Upper lobe of left lung (tissue), 6 donors: ENCODE data around the gene UIMC1. TPM values are rescaled to one million over a fixed set of nuclear protein-coding genes. Genes with fewer than 3 reads are reported as not detected.

Experiments
- ATAC-seq, 2 donors: fragments of 200-7000 bp; cut with Tn5 transposase; one replicate each; pipeline ENCODE4 v1.9.1; 2022; ENCODE audit warnings: mild to moderate bottlenecking in 2 of 2, moderate library complexity in 2 of 2; ENCODE audit not compliant: low FRiP score in 2 of 2
- DNase-seq, 2 donors: peaks; one replicate each; pipeline ENCODE4 v3.0.0-alpha.2; 2019 to 2020
- H3K27ac ChIP-seq, 4 donors: fragments of 200-600 bp; sonication (generic); one replicate each; pipeline ENCODE4 v1.5.1; 2016 to 2019
- H3K27me3 ChIP-seq, 4 donors: fragments of 200-600 bp; sonication (generic); one replicate each; pipeline ENCODE4 v1.5.1; 2017 to 2019
- H3K36me3 ChIP-seq, 4 donors: fragments of 200-600 bp; sonication (generic); one replicate each; pipeline ENCODE4 v1.5.1; 2016 to 2019
- H3K4me1 ChIP-seq, 4 donors: fragments of 200-600 bp; sonication (generic); one replicate each; pipeline ENCODE4 v1.5.1; 2018 to 2019
- H3K4me3 ChIP-seq, 4 donors: fragments of 200-600 bp; sonication (generic); one replicate each; pipeline ENCODE4 v1.5.1; 2017 to 2019; ENCODE audit warnings: mild to moderate bottlenecking in 2 of 4, moderate library complexity in 1 of 4
- H3K9me3 ChIP-seq, 4 donors: fragments of 200-600 bp; sonication (generic); one replicate each; pipeline ENCODE4 v1.5.1; 2018 to 2019
- CTCF ChIP-seq, 6 experiments: fragments of 450-650 bp in 4 of 6; fragments of 200-600 bp in 2 of 6; sonication (generic) in 2 of 6; IDR thresholded peaks; one replicate each; pipeline ENCODE4 v1.5.1; 2016 to 2019; ENCODE audit warnings: antibody characterized with exemption in 6 of 6
- EP300 ChIP-seq, 4 donors: sonication (generic); formaldehyde crosslinking; IDR thresholded peaks; one replicate each; pipeline ENCODE4 v1.5.1; 2017; ENCODE audit warnings: antibody characterized with exemption in 4 of 4, control low read depth in 2 of 4
- POLR2A ChIP-seq, 4 donors: fragments of 450-650 bp; IDR thresholded peaks; one replicate each; pipeline ENCODE4 v1.5.1; 2016 to 2017; ENCODE audit warnings: antibody characterized with exemption in 4 of 4, mild to moderate bottlenecking in 2 of 4
- POLR2AphosphoS5 ChIP-seq, 2 donors: sonication (generic); formaldehyde crosslinking; IDR thresholded peaks; one replicate each; pipeline ENCODE4 v1.5.1; 2017; ENCODE audit warnings: antibody characterized with exemption in 2 of 2
- WGBS, 2 donors: methylation state at CpG; one replicate each; pipeline ENCODE4 v1.1.5; 2017 to 2018; 5-methylcytosine and 5-hydroxymethylcytosine counted together
- total RNA-seq, 6 donors: library from RNA; depleted of rRNA in 4 of 6; stranded (reverse); fragments of >200 nt in 4 of 6; gene quantifications; one replicate each; pipeline versions ENCODE4 v1.1.0 to v1.2.1, GENCODE V29; 2016 to 2021
- donor health status: DM: no; HTN: no; CAD: no; lungs with moderate emphysema.
- donor health status: DM: no; HTN: yes; CAD: no; lungs with severe emphysema.

UIMC1 gene
- total RNA-seq, 6 donors from 2014 or later = 26.7 to 87.0 (median 37.9) TPM

- TF ChIP-seq POLR2AphosphoS5 (IDR thresholded peaks at IDR 0.05) (no peak), POLR2A (IDR thresholded peaks at IDR 0.05) (no peak), CTCF (IDR thresholded peaks at IDR 0.05) (no peak)
- 76 to 80% methylated on average over 5 to 7 of the region's 7 CpGs for WGBS, 2 donors
- H3K27me3 ChIP-seq = no peaks in the 10 kb centered on the region
- no peak for ATAC-seq
- peaks cover 20 to 33% (median 28%) of the 10 kb centered on the region in 4 donors for H3K36me3 ChIP-seq
- H3K27ac ChIP-seq = peak overlapping the region; percentile 41 to 83 (median 78)
- DNase-seq = no peak
- no peak overlapping the region for H3K4me3 ChIP-seq
- H3K4me1 ChIP-seq = peaks cover 26 to 51% (median 30%) of the 10 kb centered on the region in 4 donors
- H3K9me3 ChIP-seq = no peaks in the 10 kb centered on the region
Measured at GRCh38 chr5:176900780-176901204, 105.8 kb downstream of the UIMC1 start.

GRCh38 chr5:176899946-176900779, 106.4 kb downstream of the UIMC1 start:
- 85 to 90% methylated on average over 3 to 4 of the region's 4 CpGs for WGBS, 2 donors
- Histone ChIP-seq H3K4me3 (peak overlapping the region in 2 of 4 donors; percentile 6 to 45), H3K36me3 (peaks cover 13 to 26% (median 22%) of the 10 kb centered on the region in 4 donors), H3K4me1 (peaks cover 26 to 55% (median 30%) of the 10 kb centered on the region in 4 donors), H3K27me3 (no peaks in the 10 kb centered on the region), H3K9me3 (no peaks in the 10 kb centered on the region), H3K27ac (peak overlapping the region; percentile 41 to 83 (median 78))
- ATAC-seq (no peak), DNase-seq (no peak)
- TF ChIP-seq POLR2A (IDR thresholded peaks at IDR 0.05) (no peak), CTCF (IDR thresholded peaks at IDR 0.05) (no peak), EP300 (IDR thresholded peaks at IDR 0.05) (no peak), POLR2AphosphoS5 (IDR thresholded peaks at IDR 0.05) (no peak)

- H3K9me3 ChIP-seq = no peaks in the 10 kb centered on the region
- peak within 1 kb of the TSS in 3 of 4 donors; percentile 21 to 45 (median 32) for H3K4me3 ChIP-seq
Measured at GRCh38 chr5:176899296-176899891, 107.2 kb downstream of the UIMC1 start, which contains the start of gene HK3. Gene HK3, minus strand, starts transcription at chr5:176899346. Its CDS starts 3,187 bp downstream, at chr5:176896159.

GRCh38 chr5:176897263-176897662, 109.3 kb downstream of the UIMC1 start:
- Histone ChIP-seq H3K9me3 (no peaks in the 10 kb centered on the region), H3K27me3 (no peaks in the 10 kb centered on the region), H3K27ac (peak overlapping the region in 3 of 4 donors; percentile 32 to 83 (median 63)), H3K4me1 (peaks cover 26 to 46% (median 31%) of the 10 kb centered on the region in 4 donors), H3K36me3 (no peaks in the 10 kb centered on the region), H3K4me3 (peak overlapping the region in 2 of 4 donors; percentile 14 to 45)
- no peak for TF ChIP-seq CTCF (IDR thresholded peaks at IDR 0.05)
- TF ChIP-seq EP300 (IDR thresholded peaks at IDR 0.05) = no peak
- no peak for TF ChIP-seq POLR2A (IDR thresholded peaks at IDR 0.05)
- DNase-seq (peak in 1 of 2 donors; percentile 19), ATAC-seq (no peak)
- WGBS, 2 donors = 66 to 71% methylated on average over 3 of the region's 3 CpGs

More at GRCh38 chr5:176899296-176899891, 107.2 kb downstream of the UIMC1 start, which contains the start of gene HK3:
- Histone ChIP-seq H3K27me3 (no peaks in the 10 kb centered on the region), H3K36me3 (peaks cover 6 to 19% (median 16%) of the 10 kb centered on the region in 4 donors), H3K27ac (peak within 1 kb of the TSS; percentile 41 to 83 (median 78)), H3K4me1 (peaks cover 26 to 55% (median 30%) of the 10 kb centered on the region in 4 donors)
- DNase-seq (peak in 1 of 2 donors; percentile 70), ATAC-seq (peak; percentile 38 to 73)
- WGBS, 2 donors = 19 to 39% methylated on average over 9 of the region's 9 CpGs
- TF ChIP-seq POLR2A (IDR thresholded peaks at IDR 0.05) (peak in 1 of 4 donors; percentile 45), EP300 (IDR thresholded peaks at IDR 0.05) (no peak), CTCF (IDR thresholded peaks at IDR 0.05) (no peak), POLR2AphosphoS5 (IDR thresholded peaks at IDR 0.05) (peak; percentile 19 to 54)
